ENCODE results near the gene MESD.

DNA sequence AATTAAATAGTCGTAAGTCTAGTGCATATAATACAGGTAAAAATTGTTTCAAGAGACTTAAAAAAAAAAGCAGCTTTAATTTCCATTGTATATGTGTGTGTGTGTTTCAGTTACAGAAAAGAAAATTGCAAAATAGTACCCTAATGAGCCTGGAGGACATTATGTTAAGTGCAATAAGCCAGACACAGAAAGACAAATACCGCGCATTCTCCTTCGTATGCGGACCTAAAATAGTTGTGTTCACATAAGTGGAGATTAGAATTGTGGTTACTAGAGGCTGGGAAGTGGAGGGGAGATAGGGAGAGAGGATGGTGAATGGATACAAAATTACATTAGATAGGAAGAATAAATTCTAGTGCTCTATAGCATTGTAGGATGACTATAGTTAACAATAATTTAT, 3.6 kb downstream of the MESD start:
- TF ChIP-seq, protein P1, sequence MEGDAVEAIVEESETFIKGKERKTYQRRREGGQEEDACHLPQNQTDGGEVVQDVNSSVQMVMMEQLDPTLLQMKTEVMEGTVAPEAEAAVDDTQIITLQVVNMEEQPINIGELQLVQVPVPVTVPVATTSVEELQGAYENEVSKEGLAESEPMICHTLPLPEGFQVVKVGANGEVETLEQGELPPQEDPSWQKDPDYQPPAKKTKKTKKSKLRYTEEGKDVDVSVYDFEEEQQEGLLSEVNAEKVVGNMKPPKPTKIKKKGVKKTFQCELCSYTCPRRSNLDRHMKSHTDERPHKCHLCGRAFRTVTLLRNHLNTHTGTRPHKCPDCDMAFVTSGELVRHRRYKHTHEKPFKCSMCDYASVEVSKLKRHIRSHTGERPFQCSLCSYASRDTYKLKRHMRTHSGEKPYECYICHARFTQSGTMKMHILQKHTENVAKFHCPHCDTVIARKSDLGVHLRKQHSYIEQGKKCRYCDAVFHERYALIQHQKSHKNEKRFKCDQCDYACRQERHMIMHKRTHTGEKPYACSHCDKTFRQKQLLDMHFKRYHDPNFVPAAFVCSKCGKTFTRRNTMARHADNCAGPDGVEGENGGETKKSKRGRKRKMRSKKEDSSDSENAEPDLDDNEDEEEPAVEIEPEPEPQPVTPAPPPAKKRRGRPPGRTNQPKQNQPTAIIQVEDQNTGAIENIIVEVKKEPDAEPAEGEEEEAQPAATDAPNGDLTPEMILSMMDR (conservative IDR thresholded peaks at IDR 0.05) = no peak
- no peak for TF ChIP-seq EZH2 (IDR thresholded peaks at IDR 0.05; ENCODE audit: low read depth)

Measured in PC-9 (cell line).